Measurements from ENCODE around the gene RGS9BP.
A peak's percentile ranks its signal among the peaks of the same experiment; 100 is the strongest.
"Not testable (repeated sequence)": the region's sequence is repeated elsewhere in the genome, so short reads cannot be mapped to it uniquely, and the experiment has no call there.

The RGS9BP gene, protein sequence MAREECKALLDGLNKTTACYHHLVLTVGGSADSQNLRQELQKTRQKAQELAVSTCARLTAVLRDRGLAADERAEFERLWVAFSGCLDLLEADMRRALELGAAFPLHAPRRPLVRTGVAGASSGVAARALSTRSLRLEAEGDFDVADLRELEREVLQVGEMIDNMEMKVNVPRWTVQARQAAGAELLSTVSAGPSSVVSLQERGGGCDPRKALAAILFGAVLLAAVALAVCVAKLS

DNA sequence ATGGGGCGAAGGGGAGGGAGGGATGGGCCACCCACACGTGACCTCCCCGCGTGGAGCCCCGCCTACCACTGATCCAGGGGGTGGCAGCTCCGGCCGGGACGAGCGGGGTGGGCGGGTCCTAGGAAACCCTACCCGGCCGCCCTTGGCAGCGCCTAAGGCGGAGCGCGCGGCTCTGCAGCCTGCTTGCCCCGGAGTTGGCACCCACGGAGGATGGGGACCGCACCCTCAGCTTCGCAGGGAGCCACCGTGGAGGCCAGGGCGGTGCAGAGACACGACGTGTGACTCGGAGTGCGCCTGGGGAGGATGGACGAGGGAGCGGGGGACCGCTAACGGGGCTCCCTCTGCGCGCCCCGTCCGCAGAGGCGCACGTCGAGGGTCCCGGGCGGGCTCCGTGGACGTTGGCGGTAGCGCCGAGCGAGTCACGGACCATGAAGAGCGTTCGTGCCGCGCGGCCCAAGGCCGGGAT is at the start of gene RGS9BP:
Gene RGS9BP (plus strand): TSS at position 129 of the 466 bp plus-strand sequence. CDS start 416 bp downstream, outside the sequence.
- DNase-seq, result peak; percentile 65 to 75

DNA sequence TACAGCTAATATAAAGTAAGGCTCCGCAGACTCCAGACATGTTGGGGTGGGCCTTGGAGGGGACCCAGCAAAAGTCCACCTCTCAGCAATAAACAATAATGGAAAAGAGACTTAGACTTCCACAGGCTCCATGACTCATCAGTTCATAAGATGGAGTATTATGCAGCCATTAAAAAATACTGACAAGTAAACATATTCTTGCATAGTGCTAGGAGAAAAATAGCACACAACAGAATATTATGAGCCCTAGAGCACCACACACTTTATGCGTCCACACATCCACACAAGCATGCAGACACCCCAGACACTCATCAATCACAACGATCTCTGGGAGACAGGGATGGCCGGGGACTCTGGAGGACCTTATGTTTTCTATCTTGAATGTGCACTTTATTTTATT is 48.7 kb upstream of the RGS9BP start:
- DNase-seq, result no peak

DNA sequence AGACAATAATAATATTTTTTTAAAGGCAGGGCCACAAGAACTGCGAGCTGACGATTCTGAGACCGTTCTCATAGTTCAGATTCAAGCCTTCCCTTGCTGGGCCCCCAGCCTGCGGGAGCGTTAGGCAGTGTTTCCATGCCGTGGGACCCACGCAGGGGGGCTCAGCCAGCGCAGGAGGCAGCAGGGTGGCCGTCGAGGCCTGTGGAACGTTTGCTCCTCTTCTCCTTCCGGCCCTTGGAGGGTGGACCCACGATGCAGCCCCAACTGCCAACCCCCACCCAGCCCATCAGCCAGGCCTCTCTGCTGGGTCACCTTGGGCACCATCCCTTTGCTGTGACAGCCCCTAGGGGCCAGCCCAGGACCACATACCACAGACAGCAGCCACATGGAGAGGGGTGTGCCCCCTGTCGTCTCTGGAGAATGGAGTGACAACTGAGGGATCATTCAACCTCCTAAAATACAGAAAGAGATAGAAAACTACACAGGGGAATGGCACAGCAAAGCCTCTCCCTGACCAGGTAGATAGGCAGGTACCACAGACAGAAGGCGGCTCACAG is 47.9 kb upstream of the RGS9BP start:
- no peak for DNase-seq

DNA sequence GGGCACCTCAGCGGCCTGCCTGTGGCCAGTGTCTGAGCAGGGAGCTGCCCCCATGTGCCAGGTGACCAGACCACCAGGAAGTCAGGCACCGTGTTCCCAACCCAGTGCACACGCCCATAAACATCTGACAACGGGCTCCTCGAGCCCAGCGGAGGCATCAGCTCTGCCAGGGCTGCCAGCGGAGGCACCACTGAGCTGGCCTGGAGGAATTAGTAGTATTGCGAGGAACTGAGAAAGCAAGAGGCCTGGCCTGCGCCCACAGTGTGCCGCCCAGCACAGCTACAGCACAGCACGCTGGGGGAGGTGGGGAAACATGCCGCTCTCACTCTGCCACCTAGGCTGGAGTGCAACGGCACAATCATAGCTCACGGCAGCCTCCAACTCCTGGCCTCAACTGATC is 45.3 kb upstream of the RGS9BP start:
- no peak for DNase-seq

- DNase-seq, result no peak
Measured at GRCh38 chr19:32631381-32631780, 44.3 kb upstream of the RGS9BP start.

- DNase-seq, result no peak
Measured at GRCh38 chr19:32637480-32637879, 38.2 kb upstream of the RGS9BP start.

DNA sequence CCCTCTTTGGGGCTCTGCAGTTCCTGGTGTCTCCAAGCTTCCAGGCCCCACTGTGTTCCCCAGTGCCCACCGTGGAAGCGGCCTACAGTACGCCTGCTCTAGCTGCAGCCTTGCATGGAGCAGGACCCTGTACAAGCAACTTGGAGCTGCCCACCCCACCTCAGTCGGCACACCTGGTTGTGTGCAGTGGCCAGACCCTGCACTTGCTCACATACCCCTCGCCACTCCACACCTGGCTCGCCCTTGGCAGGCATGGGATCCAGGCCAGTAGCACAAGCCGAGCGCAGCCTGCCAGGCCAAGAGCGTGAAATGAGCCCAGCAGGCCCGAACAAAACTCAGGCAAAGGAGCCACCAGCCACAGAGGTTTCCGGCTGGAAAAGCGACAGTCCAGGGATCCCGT is 37.0 kb upstream of the RGS9BP start:
- no peak for DNase-seq

DNA sequence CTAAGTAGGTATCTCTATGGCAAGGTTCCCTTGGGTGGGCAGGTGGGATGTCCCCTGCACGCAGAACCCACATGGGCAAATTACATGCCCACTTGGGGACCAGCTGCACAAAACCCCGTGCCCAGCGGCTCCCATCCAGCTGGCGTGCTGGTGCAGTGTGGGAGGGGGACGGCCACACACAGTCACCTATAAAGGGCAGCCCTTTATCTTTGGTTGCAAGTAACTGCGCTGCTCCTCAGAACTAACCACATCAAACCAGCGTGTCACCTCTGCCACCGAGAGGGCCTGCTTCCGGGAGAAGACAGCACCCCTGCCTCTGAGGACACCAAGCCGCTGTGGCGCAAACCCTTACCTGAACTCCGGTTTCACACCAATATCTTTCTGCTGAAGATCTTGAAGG is 32.9 kb upstream of the RGS9BP start:
- DNase-seq, result peak; percentile 53 to 65

DNA sequence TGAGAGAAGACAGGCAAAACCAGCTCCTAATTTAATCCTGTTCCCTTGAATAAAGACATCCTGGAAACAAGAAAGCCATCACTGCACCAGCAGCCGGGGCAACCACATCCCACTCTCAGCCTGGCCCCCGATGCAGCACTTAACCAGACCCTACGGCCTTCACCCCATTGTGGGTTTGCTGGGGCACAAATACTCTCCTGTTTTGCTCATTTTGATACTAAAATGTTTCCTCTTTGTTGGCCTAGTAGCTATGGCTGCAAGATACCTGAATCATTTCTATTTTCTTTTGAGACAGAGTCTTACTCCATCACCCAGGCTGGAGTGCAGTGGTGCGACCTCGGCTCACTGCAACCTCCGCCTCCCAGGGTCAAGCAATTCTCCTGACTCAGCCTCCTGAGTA is 29.1 kb upstream of the RGS9BP start:
- DNase-seq, result no peak

- no peak for DNase-seq
Measured at GRCh38 chr19:32647361-32647760, 28.3 kb upstream of the RGS9BP start.

GRCh38 chr19:32649751-32650150 is 25.9 kb upstream of the RGS9BP start:
- no peak for DNase-seq

DNA sequence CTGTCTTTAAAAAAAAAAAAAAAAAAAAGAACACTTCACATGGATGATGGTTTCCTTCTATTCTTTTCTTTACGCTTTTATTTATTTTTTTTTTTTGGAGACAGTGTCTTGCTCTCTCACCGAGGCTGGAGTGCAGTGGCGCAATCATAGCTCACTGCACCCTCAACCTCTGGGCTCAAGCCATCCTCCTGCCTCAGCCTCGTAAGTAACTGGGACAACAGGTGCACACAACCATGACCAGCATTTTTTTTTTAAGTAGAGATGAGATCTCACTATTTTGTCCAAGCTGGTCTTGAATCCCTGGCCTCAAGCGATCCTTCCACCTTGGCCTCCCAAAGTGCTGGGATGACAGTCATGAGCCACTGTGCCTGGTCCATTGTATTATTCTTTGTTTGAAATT is 25.0 kb upstream of the RGS9BP start:
- no peak for DNase-seq

DNA sequence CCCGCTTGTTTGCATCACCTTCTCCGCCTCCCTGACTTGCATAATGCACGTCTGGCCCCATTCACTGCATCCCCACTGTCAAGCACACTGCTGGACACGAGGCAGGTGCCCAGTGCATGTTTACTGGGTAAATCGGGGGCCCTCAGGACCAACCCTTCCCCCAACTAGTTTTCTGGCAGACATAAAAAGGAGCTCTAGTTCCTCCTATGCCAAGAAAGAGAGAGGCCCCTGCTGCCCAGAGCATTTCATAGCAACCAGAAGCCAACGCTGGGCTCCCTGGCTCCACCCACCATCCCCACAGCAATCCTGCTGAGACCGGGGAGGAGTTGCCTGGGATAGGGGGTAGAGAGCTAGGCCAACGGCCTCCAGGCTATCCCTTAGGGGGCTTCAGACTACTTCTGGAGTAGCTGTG is 23.9 kb upstream of the RGS9BP start:
- no peak for DNase-seq

DNA sequence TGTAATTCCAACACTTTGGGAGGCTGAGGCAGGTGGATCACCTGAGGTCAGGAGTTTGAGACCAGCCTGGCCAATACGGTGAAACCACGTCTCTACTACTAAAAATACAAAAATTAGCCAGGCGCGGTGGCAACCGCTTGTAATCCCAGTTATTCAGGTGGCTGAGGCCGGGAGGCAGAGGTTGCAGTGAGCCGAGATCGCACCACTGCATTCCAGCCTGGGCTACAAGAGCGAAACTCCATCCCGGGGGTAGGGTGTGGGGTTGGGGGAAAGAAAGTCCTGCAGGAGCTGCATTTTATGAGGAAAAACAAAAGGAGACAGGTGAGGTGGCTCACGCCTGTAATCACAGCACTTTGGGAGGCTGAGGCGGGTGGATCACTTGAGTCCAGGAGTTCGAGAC is 23.3 kb upstream of the RGS9BP start:
- not testable (repeated sequence) for DNase-seq

DNA sequence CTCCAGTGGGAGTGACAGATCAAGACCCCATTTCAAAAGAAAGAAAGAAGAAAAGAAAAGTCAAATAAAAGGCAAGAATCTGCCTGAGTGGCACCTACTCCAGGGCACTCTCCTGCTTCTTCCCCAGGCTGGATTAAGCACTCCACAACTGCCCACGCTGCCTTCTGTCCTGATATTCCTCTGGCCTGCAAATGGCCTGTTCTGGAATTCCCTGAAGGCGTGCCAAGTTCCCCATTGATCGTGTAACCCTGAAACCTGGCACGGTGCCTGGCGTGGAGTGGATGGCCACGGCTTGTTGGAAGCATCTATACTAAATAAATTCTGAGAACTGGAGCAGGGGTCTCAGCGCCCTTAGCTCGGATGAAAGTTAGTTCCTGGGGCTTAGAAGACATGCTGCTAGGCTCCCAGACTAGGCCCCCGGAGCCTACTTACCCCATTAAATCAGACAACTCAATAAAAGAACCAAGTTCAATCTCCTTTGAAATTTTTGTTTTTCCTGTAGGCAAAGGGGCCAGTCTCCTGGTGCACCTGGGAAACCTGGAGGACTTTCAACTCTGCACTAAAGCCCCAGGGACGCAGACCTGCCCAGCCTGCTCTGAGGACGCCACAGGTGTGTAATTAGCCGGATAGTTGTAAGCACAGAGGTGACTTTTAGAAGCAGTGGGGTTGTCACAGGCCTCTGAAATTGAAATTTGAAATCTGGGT is 22.6 kb upstream of the RGS9BP start:
- DNase-seq, result no peak

DNA sequence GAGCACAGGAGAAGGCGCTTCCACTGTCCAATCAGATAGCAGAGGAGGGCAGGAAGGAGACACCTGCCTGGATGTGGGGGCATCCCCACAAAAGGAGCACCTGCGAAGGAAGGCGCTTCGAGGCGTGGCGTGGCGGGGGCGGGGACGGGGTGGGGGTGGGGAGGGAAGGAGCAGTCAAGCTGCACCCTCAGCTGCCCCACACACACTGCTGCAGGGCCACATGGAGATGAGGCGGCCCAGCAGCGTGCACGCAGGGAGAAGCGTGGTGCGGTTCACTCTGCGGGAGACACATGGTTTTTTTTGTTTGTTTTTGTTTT is 22.1 kb upstream of the RGS9BP start:
- DNase-seq, result no peak

- not testable (repeated sequence) for DNase-seq
Measured at GRCh38 chr19:32656379-32656778, 19.3 kb upstream of the RGS9BP start.

DNA sequence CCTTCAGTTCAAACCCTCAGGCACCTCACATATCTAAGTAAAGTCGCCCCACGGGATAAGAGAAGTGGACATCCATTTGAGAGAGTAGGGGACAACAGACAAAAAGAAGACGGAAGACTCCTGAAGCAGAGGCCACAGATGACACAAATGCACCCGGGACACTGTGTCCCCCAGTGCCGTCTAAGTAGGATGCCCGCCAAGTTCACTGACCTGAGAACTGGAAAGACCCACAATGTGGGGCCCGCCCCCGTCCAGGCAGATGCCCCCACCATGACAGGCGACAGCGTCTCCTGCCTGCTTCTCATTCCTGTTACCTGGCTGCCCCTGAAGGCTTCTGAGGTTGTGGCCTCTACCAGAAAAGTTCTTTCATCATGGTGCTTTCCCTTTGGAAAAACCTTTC is 17.6 kb upstream of the RGS9BP start:
- no peak for DNase-seq

DNA sequence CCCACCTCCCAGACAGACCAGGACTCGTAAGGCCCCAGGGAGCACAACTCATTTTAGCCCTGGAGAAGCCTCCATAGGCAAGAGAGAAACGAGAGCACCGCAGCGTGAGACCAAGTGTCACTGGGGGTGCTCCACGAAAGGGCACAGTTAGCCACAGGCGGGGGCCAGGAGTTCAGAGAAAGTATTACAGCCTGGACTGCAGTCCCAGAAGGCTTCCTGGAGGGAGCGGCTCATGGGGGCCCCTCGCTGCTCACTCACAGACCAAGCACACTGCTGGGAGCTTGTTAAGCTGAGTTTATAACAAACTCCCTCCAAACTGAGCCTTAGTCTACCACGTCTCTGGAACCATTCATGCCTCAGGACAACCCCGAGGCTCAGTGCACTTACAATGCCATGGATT is 17.1 kb upstream of the RGS9BP start:
- no peak for DNase-seq

DNA sequence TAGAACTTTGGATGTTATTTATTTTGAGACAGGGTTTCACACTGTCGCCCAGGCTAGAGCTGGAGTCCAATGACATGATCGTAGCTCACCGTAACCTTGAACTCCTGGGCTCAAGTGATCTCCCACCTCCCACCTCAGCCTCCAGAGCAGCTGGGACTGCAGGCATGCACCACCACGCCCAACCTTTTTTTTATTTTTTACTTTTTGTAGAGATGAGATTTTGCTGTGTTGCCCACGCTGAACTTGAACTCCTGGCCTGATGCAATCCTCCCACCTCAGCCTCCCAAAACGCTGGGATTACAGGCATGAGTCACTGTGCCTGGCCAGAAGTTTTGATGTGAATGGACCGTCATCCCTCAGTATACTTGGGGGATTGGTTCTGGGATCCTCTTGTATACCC is 14.3 kb upstream of the RGS9BP start:
- DNase-seq, result no peak

GRCh38 chr19:32662186-32662585 is 13.5 kb upstream of the RGS9BP start:
- no peak for DNase-seq

GRCh38 chr19:32666084-32666483 is 9.6 kb upstream of the RGS9BP start:
- DNase-seq, result no peak

- no peak for DNase-seq
Measured at GRCh38 chr19:32669310-32669709, 6.3 kb upstream of the RGS9BP start.

- no peak for DNase-seq
Measured at GRCh38 chr19:32671883-32672593, 3.6 kb upstream of the RGS9BP start.

All from stimulated activated CD4-positive, alpha-beta T cell treated with anti-CD3 and anti-CD28 coated beads, Interleukin-2, amount 100 ng/mL, for 24 hours (primary cell).